Kidney epithelial cell (primary cell): ENCODE data around the gene VAT1L. TPM values are rescaled to one million over a fixed set of nuclear protein-coding genes. Genes with fewer than 3 reads are reported as not detected.

Source experiments
- DNase-seq: peaks from one replicate; pipeline ENCODE4 v3.0.0-alpha.2; 2010; ENCODE audit warnings: low read depth
- H3K27me3 ChIP-seq: 2 replicates; pipeline ENCODE4 v1.6.0; 2011; ENCODE audit warnings: low read length; ENCODE audit not compliant: control insufficient read depth, insufficient read depth
- H3K36me3 ChIP-seq: 2 replicates; pipeline ENCODE4 v1.5.1; 2011; ENCODE audit warnings: low read length; ENCODE audit not compliant: control insufficient read depth, insufficient read depth
- H3K4me3 ChIP-seq: 2 replicates; pipeline ENCODE4 v1.5.1; 2011; ENCODE audit warnings: low read depth, mild to moderate bottlenecking, control low read depth, low read length
- CTCF ChIP-seq: IDR thresholded peaks from 2 replicates; pipeline ENCODE4 v1.5.1; 2011; ENCODE audit warnings: mild to moderate bottlenecking, moderate library complexity, low read length, control low read depth, inconsistent platforms; ENCODE audit not compliant: insufficient read depth, poor library complexity, severe bottlenecking
- total RNA-seq: library from RNA; depleted of rRNA; stranded (reverse); fragments of >200 nt; gene quantifications from 2 replicates; pipeline ENCODE4 v1.2.3, GENCODE V29; 2015

Gene VAT1L
- total RNA-seq, 1 donor from 2014 or later = 0.29 TPM

DNA sequence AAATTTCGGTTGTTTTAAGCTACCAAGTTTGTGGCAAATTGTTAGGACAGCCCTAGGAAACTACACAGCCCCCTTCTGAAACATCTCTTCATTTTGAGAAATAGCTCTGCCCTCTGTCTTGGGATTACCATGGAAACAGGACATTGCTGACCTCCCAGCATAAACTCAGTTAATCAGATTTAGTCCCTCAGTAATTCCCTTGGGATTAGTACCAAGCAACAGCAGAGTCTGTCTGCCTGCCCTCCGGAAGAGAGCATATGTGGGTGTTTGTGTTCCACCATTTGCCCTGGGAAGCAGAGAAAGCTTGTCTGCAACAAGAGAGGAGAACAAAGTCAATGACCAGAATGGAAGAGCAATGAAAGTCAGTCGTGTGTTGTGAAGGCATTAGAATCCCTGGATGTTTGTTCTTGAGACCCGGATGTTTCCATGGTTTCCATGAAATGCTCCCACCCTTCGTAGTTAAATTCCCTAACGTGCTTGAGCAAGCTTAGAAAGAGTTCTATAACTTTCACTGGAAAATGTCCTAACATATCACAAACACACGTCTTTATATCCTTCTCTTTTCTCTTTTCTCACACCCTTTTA lies 39.9 kb upstream of the VAT1L start:
- DNase-seq = no peak
- no peaks in the 10 kb centered on the region for H3K36me3 ChIP-seq
- no peak for TF ChIP-seq CTCF
- H3K27me3 ChIP-seq = no peaks in the 10 kb centered on the region
- H3K4me3 ChIP-seq = no peak overlapping the region

- H3K27me3 ChIP-seq = no peaks in the 10 kb centered on the region
- TF ChIP-seq CTCF = no peak
- DNase-seq = no peak
Observed at GRCh38 chr16:77749415-77749814, 38.9 kb upstream of the VAT1L start.

GRCh38 chr16:77758046-77758445 lies 30.3 kb upstream of the VAT1L start:
- H3K36me3 ChIP-seq = no peaks in the 10 kb centered on the region
- H3K4me3 ChIP-seq = no peak overlapping the region
- no peaks in the 10 kb centered on the region for H3K27me3 ChIP-seq
- no peak for DNase-seq
- TF ChIP-seq CTCF = no peak

More at GRCh38 chr16:77749415-77749814, 38.9 kb upstream of the VAT1L start:
- no peaks in the 10 kb centered on the region for H3K36me3 ChIP-seq
- H3K4me3 ChIP-seq = no peak overlapping the region

DNA sequence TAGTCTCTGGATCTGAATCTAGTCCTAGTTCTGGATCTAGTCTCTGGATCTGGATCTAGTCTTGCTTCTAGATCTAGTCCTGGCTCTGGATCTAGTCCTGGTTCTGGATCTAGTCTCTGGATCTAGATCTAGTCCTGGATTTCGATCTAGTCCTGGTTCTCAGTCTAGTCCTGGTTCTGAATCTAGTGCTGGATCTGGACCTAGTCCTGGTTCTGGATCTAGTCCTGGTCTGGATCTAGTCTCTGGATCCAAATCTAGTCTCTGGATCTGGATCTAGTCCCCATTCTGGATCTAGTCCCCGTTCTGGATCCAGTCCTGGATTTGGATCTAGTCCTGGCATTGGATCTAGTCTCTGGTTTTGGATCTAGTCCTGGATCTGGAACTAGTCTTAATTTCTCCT lies 29.9 kb upstream of the VAT1L start:
- TF ChIP-seq CTCF = no peak
- Histone ChIP-seq H3K36me3 (no peaks in the 10 kb centered on the region), H3K27me3 (no peaks in the 10 kb centered on the region), H3K4me3 (no peak overlapping the region)
- no peak for DNase-seq

DNA sequence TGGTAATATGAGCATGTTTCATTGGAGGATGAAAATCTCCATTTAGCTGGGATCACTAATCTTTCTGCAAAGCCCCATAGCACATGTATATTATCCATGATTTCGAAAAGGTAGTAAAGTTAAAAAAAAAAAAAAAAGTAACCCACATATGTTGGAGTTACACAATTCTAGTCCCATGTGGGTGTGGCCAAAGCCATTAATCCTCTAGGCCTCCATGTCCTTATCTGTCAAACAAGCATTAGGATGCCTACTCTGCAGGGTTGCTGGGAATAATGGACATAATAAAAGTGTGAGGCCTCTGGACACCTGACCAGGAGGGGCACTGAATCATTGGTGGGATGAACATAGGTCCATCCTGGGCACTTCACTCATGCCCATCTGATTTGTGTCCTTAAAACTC lies 29.2 kb upstream of the VAT1L start:
- H3K27me3 ChIP-seq = no peaks in the 10 kb centered on the region
- H3K36me3 ChIP-seq = no peaks in the 10 kb centered on the region
- no peak for DNase-seq
- H3K4me3 ChIP-seq = no peak overlapping the region
- no peak for TF ChIP-seq CTCF

GRCh38 chr16:77759821-77760220 lies 28.5 kb upstream of the VAT1L start:
- no peak for DNase-seq
- no peak for TF ChIP-seq CTCF
- no peaks in the 10 kb centered on the region for H3K27me3 ChIP-seq
- no peaks in the 10 kb centered on the region for H3K36me3 ChIP-seq
- no peak overlapping the region for H3K4me3 ChIP-seq
